ENCODE data around the gene PHKA1. TPM values are rescaled to one million over a fixed set of nuclear protein-coding genes. Genes with fewer than 3 reads are reported as not detected.
"Not testable (repeated sequence)": the region's sequence is repeated elsewhere in the genome, so short reads cannot be mapped to it uniquely, and the experiment has no call there.

Gene PHKA1
- total RNA-seq, 4 donors from 2014 or later: 1.8 to 4.6 (median 2.4) TPM

DNA sequence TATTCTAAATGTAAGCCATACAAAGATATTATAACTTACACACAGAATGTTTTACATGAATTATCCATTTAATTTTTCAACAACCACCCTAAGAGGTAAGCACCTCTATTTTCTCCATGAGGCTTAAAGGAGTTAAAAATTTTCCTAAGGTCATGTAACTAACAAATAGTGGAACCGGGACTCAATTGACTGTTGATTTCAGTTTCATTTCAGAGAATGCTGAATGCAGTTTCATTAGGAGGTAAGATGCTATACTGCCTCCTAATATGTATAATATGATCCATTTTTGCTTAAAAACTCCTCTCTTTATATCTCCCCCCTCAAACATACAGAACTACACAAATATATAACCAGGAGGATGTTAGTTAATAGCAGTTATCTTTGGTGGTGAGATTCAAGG is 29.1 kb downstream of the PHKA1 start:
- H3K9me3 ChIP-seq: no peaks in the 10 kb centered on the region
- no peak for DNase-seq
- H3K27me3 ChIP-seq: no peaks in the 10 kb centered on the region
- no peaks in the 10 kb centered on the region for H3K36me3 ChIP-seq
- H3K27ac ChIP-seq: no peak overlapping the region
- 18 to 33% methylated on average over 1 of the region's 1 CpG for WGBS, 2 donors (ENCODE audit: low coverage in 1 of 2)
- in situ Hi-C loops (cut with MboI; ENCODE audit: low pct_ligation_motif_present in 1 of 4, low pct_unique_long_range_greater_than_20kb in 1 of 4, low sequenced_read_pairs in 3 of 4): no loop called here
- intact Hi-C loops (cut with DNase I; ENCODE audit: low total_unique reads): no loop called here
- no peak overlapping the region for H3K4me3 ChIP-seq
- no peaks in the 10 kb centered on the region for H3K4me1 ChIP-seq
- TF ChIP-seq POLR2AphosphoS5 (IDR thresholded peaks at IDR 0.05): no peak

DNA sequence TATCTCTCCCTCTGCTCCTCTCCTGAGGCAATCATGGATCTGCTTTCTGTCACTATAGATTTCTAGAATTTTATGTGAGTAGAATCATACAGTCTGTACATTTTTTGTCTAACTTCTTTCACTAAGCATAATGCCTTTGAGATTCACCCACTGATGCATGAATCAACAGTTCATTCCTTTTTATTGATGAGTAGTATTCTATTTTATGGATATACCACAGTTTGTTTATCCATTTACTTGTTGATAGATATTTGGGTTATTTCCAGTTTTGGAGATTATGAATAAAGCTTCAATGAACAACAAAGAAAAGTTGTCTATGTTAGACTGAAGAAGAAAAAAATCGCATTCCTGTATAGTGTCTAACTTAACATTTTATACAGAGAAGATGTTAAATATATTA is 30.5 kb downstream of the PHKA1 start:
- H3K36me3 ChIP-seq: no peaks in the 10 kb centered on the region
- DNase-seq: no peak
- H3K27ac ChIP-seq: no peak overlapping the region
- in situ Hi-C loops (cut with MboI; ENCODE audit: low pct_ligation_motif_present in 1 of 4, low pct_unique_long_range_greater_than_20kb in 1 of 4, low sequenced_read_pairs in 3 of 4): no loop called here
- no peaks in the 10 kb centered on the region for H3K4me1 ChIP-seq
- TF ChIP-seq POLR2A (IDR thresholded peaks at IDR 0.05): no peak
- no peak for TF ChIP-seq POLR2AphosphoS5 (IDR thresholded peaks at IDR 0.05)
- TF ChIP-seq, protein P1, sequence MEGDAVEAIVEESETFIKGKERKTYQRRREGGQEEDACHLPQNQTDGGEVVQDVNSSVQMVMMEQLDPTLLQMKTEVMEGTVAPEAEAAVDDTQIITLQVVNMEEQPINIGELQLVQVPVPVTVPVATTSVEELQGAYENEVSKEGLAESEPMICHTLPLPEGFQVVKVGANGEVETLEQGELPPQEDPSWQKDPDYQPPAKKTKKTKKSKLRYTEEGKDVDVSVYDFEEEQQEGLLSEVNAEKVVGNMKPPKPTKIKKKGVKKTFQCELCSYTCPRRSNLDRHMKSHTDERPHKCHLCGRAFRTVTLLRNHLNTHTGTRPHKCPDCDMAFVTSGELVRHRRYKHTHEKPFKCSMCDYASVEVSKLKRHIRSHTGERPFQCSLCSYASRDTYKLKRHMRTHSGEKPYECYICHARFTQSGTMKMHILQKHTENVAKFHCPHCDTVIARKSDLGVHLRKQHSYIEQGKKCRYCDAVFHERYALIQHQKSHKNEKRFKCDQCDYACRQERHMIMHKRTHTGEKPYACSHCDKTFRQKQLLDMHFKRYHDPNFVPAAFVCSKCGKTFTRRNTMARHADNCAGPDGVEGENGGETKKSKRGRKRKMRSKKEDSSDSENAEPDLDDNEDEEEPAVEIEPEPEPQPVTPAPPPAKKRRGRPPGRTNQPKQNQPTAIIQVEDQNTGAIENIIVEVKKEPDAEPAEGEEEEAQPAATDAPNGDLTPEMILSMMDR (IDR thresholded peaks at IDR 0.05): no peak
- no peak for TF ChIP-seq EP300 (IDR thresholded peaks at IDR 0.05; ENCODE audit: low read depth)
- intact Hi-C loops (cut with DNase I; ENCODE audit: low total_unique reads): no loop called here
- WGBS, 2 donors (ENCODE audit: low coverage in 1 of 2): 90 to 100% methylated on average over 1 of the region's 1 CpG
- H3K9me3 ChIP-seq: no peaks in the 10 kb centered on the region
- H3K4me3 ChIP-seq: no peak overlapping the region
- H3K27me3 ChIP-seq: no peaks in the 10 kb centered on the region

DNA sequence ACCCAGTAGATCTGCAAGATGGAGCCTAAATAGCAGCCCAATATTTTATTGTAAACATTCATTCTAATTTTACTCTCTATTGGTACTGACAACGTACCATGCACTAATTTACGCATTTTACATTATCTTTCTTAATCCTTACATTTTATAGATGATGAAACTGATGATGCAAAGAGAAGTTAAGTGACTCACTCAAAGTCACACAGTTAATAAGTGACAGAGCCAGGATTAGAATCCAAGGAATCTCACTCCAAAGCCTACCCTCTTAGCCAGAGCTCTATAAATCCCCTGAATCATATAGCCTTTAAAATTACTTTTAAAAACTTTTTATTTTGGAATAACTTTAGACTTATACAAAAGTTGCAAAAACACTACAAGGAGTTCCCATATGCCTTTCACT is 37.6 kb downstream of the PHKA1 start:
- intact Hi-C loops (cut with DNase I; ENCODE audit: low total_unique reads): no loop called here
- WGBS, 2 donors (ENCODE audit: low coverage in 1 of 2): 83 to 88% methylated on average over 2 of the region's 2 CpGs

DNA sequence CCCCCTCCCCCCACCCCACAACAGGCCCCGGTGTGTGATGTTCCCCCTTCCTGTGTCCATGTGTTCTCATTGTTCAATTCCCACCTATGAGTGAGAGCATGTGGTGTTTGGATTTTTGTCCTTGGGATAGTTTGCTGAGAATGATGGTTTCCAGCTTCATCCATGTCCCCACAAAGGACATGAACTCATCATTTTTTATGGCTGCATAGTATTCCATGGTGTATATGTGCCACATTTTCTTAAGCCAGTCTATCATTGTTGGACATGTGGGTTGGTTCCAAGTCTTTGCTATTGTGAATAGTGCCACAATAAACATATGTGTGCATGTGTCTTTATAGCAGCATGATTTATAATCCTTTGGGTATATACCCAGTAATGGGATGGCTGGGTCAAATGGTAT is 40.2 kb downstream of the PHKA1 start:
- H3K27ac ChIP-seq; H3K36me3 ChIP-seq; H3K4me3 ChIP-seq; H3K9me3 ChIP-seq; H3K27me3 ChIP-seq; DNase-seq; intact Hi-C loops (cut with DNase I; ENCODE audit: low total_unique reads); H3K4me1 ChIP-seq; in situ Hi-C loops (cut with MboI; ENCODE audit: low pct_ligation_motif_present in 1 of 4, low pct_unique_long_range_greater_than_20kb in 1 of 4, low sequenced_read_pairs in 3 of 4): not testable (repeated sequence)
- 100% methylated on average over 1 of the region's 1 CpG; no CpG with 5 or more reads in 1 of the 2 donors for WGBS, 2 donors (ENCODE audit: low coverage in 1 of 2)

More for the DNA sequence above, 37.6 kb downstream of the PHKA1 start:
- no peaks in the 10 kb centered on the region for H3K36me3 ChIP-seq
- H3K9me3 ChIP-seq: no peaks in the 10 kb centered on the region
- H3K27ac ChIP-seq: no peak overlapping the region
- in situ Hi-C loops (cut with MboI; ENCODE audit: low pct_ligation_motif_present in 1 of 4, low pct_unique_long_range_greater_than_20kb in 1 of 4, low sequenced_read_pairs in 3 of 4): no loop called here
- no peaks in the 10 kb centered on the region for H3K4me1 ChIP-seq
- no peaks in the 10 kb centered on the region for H3K27me3 ChIP-seq
- H3K4me3 ChIP-seq: no peak overlapping the region
- DNase-seq: no peak
- TF ChIP-seq, protein P1 (IDR thresholded peaks at IDR 0.05): no peak
- no peak for TF ChIP-seq EP300 (IDR thresholded peaks at IDR 0.05; ENCODE audit: low read depth)
- no peak for TF ChIP-seq POLR2A (IDR thresholded peaks at IDR 0.05)
- TF ChIP-seq POLR2AphosphoS5 (IDR thresholded peaks at IDR 0.05): no peak

DNA sequence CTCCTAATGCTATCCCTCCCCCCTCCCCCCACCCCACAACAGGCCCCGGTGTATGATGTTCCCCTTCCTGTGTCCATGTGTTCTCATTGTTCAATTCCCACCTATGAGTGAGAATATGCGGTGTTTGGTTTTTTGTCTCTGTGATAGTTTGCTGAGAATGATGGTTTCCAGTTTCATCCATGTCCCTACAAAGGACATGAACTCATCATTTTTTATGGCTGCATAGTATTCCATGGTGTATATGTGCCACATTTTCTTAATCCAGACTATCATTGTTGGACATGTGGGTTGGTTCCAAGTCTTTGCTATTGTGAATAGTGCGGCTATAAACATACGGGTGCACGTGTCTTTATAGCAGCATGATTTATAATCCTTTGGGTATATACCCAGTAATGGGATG is 44.6 kb downstream of the PHKA1 start:
- intact Hi-C loops (cut with DNase I; ENCODE audit: low total_unique reads); H3K4me3 ChIP-seq; H3K27me3 ChIP-seq; DNase-seq; H3K9me3 ChIP-seq; in situ Hi-C loops (cut with MboI; ENCODE audit: low pct_ligation_motif_present in 1 of 4, low pct_unique_long_range_greater_than_20kb in 1 of 4, low sequenced_read_pairs in 3 of 4); H3K36me3 ChIP-seq; H3K27ac ChIP-seq; H3K4me1 ChIP-seq: not testable (repeated sequence)
- 90% methylated on average over 5 of the region's 5 CpGs; no CpG with 5 or more reads in 1 of the 2 donors for WGBS, 2 donors (ENCODE audit: low coverage in 1 of 2)

DNA sequence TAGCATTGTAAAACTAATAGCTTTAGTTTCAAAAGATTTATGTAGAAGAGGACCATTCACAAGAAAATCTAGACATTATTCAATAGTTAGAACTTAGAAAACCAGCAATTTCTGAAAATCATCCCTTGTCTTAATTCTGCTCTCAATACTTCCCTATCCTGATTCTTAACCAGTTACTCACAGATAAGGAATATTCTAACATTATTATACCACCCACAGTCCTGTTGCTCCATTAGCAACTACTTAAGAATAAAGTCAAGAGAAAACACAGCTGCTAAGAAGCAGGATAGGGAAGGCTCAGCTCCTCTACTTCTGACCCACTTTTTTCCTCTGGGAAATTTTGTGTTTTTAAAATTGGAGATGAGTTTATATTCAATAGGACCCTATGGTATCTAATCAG is 47.7 kb downstream of the PHKA1 start:
- Histone ChIP-seq H3K27ac (no peak overlapping the region), H3K27me3 (no peaks in the 10 kb centered on the region), H3K9me3 (no peaks in the 10 kb centered on the region), H3K4me1 (no peaks in the 10 kb centered on the region), H3K36me3 (no peaks in the 10 kb centered on the region), H3K4me3 (no peak overlapping the region)
- DNase-seq: no peak
- intact Hi-C loops (cut with DNase I; ENCODE audit: low total_unique reads): no loop called here
- TF ChIP-seq, protein P1 (IDR thresholded peaks at IDR 0.05): no peak
- TF ChIP-seq EP300 (IDR thresholded peaks at IDR 0.05; ENCODE audit: low read depth) (no peak), POLR2AphosphoS5 (IDR thresholded peaks at IDR 0.05) (no peak), POLR2A (IDR thresholded peaks at IDR 0.05) (no peak)
- in situ Hi-C loops (cut with MboI; ENCODE audit: low pct_ligation_motif_present in 1 of 4, low pct_unique_long_range_greater_than_20kb in 1 of 4, low sequenced_read_pairs in 3 of 4): no loop called here
